GM13977 (cell line): Measurements from ENCODE around the gene IFTAP.
A peak's percentile ranks its signal among the peaks of the same experiment; 100 is the strongest.
"Not testable (repeated sequence)": the region's sequence is repeated elsewhere in the genome, so short reads cannot be mapped to it uniquely, and the experiment has no call there.

Experiments
- DNase-seq: peaks from one replicate; pipeline ENCODE4 v3.0.0; 2012; ENCODE audit warnings: low spot score
- in situ Hi-C: fragments of 300-500 bp; cut with MboI; formaldehyde crosslinking; loops from one replicate; pipeline ENCODE4 v1.12.0; 2022; ENCODE audit warnings: low sequenced_read_pairs, low pct_unique_long_range_greater_than_20kb, mixed read lengths, inconsistent platforms; ENCODE audit not compliant: unreplicated experiment
- TF ChIP-seq, protein P1 (sequence below): IDR thresholded peaks from 2 replicates; pipeline ENCODE4 v1.5.1; 2012; ENCODE audit warnings: mild to moderate bottlenecking, control low read depth; ENCODE audit not compliant: insufficient read depth; ENCODE audit errors: extremely low read depth, missing control alignments

Gene IFTAP

DNA sequence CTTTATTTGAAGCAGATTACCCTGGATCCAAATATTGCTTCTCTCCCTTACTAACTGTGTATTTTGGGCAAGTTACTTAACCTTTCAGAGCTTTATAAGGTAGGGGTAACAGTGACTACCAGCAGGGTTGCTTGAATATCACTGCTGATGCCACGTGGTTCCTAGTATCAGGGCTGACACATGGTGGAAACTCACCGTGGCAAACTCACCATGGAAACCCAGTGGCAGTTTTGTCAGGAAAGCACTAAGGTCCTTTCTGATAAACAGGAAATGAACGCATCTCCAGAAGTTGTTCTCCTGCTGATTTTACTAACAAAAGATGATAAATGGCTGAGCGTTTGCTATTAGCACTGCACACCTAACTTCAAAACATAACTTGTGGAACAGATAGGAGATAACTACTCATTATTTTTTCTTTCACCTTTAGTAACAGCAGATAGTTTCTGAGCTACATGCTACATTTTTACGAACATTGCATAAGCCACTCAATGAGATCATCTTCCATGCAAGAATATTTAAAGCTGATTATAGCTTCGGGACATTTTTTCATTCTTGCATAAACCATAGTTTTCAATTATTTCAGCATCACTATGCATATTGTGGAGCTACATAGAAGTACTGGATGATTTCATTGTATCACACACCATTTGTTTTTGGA lies 63.4 kb downstream of the IFTAP start:
- DNase-seq, result no peak
- in situ Hi-C loops, result no loop called here
- TF ChIP-seq, protein P1, sequence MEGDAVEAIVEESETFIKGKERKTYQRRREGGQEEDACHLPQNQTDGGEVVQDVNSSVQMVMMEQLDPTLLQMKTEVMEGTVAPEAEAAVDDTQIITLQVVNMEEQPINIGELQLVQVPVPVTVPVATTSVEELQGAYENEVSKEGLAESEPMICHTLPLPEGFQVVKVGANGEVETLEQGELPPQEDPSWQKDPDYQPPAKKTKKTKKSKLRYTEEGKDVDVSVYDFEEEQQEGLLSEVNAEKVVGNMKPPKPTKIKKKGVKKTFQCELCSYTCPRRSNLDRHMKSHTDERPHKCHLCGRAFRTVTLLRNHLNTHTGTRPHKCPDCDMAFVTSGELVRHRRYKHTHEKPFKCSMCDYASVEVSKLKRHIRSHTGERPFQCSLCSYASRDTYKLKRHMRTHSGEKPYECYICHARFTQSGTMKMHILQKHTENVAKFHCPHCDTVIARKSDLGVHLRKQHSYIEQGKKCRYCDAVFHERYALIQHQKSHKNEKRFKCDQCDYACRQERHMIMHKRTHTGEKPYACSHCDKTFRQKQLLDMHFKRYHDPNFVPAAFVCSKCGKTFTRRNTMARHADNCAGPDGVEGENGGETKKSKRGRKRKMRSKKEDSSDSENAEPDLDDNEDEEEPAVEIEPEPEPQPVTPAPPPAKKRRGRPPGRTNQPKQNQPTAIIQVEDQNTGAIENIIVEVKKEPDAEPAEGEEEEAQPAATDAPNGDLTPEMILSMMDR, result no peak

DNA sequence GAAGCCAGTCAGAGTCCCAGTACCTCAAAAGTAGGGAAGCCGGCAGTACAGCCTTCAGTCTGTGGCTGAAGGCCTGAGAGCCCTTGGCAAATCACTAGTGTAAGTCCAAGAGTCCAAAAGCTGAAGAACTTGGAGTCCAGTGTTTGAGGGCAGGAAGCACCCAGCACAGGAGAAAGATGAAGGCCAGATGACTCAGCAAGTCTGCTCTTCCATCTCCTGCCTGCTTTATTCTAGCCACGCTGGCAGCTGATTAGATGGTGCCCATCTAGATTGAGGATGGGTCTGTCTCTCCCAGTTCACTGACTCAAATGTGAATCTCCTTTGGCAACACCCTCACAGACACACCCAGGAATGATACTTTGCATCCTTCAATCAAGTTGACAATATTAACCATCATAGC lies 67.1 kb downstream of the IFTAP start:
- in situ Hi-C loops, result not testable (repeated sequence)

DNA sequence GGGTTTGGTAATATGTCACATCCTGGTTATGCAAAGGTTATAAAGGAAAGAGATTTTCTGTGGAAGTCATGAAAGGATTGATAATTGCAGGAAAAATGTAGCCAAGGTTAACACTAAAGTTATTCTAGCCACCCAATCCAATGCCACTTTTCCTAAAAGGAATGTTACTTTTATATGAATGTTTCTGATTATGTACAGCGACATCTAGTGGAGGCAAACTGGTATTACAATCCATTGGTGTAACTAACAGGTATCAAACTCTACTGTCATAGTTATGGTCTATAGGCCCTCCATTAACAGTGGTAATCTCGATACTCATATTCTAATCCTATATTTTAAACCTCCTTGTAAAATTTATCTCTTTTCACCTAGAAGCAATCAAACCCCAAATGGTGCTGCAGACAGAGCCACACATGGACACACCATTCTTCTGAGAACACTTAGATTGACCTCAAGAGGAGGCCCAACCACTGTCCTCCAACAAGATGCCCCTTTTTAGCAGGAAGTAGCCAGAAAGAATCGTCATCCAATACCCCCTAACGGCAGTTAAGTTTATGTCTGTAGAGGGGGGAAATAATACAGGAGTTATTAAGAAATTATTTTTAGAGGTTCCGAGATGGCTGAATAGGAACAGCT lies 78.6 kb downstream of the IFTAP start:
- DNase-seq, result peak; percentile 28
- TF ChIP-seq, protein P1, result peak; percentile 55
- in situ Hi-C loops, result no loop called here

More for the DNA sequence above, 67.1 kb downstream of the IFTAP start:
- not testable (repeated sequence) for DNase-seq

DNA sequence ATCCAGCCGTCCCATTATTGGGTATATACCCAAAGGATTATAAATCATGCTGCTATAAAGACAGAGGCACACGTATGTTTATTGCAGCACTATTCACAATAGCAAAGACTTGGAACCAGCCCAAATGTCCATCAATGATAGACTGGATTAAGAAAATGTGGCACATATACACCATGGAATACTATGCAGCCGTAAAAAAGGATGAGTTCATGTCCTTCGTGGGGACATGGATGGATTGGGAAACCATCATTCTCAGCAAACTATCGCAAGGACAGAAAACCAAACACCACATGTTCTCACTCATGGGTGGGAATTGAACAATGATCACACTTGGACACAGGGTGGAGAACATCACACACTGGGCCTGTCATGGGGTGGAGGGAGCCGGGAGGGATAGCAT lies 85.2 kb downstream of the IFTAP start:
- in situ Hi-C loops, DNase-seq: not testable (repeated sequence)

DNA sequence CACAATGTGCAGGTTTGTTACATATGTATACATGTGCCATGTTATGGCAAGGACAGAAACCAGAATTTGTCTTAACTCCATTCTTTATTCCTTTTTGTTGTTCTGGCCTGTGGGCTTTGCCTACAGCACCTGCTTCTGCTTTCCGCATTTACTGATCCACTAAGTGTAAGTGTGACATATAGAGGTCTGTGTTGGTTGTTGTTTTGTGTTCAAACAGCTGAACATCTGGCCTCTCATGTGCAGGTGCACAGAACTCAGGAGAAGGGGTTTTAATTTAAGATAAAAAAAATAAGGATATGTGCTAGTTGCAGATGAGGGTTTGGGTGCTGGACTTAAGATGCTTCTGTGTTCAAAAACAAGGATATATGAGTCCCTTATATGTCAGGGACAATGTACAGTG lies 89.5 kb downstream of the IFTAP start:
- TF ChIP-seq, protein P1, result no peak
- in situ Hi-C loops, result no loop called here
- DNase-seq, result no peak

DNA sequence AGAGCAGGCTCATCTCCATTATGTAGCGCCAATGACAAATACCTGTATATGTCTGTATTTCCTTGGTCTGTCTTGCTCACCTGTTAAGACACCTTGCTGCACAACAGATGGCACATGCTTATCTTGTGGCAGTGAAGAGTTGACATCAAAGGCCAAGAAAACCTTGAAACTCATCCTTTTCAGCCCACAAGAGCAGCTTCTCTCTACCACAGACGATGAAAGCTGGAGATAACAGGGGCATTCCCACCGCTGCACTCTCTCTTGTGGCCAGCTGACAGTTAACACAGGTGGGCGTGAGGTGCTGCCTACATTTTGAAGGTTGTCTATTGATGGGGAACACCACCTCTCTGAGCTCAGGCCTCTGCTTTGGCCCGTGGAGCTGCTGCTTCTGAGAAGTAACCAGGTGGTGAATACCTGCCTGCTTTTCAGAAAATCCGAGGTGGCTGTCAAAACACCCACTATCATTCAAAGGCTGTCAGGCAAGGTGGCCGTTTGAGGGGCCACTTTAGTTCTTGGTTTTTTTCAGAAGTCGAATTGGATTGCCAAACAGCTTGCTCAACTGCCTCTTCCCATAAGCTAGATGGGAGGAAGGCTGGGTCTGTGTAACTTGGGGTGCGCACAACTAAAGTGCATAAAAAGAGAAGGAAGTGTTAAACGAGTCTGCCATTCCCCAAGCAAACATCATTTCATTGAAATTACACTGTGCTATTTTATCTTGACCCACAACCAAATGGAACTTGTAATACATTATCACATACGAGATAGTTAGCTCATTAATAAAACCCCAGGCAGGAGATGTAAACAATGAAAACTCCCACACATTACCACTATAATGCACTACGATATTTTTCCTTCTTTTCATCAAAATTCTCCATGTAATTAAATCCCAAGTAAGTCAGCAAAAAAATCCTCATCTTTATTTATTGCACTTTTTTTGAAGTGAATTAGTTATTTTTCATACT lies 90.8 kb downstream of the IFTAP start:
- TF ChIP-seq, protein P1, result no peak
- DNase-seq, result peak; percentile 23
- in situ Hi-C loops, result no loop called here

DNA sequence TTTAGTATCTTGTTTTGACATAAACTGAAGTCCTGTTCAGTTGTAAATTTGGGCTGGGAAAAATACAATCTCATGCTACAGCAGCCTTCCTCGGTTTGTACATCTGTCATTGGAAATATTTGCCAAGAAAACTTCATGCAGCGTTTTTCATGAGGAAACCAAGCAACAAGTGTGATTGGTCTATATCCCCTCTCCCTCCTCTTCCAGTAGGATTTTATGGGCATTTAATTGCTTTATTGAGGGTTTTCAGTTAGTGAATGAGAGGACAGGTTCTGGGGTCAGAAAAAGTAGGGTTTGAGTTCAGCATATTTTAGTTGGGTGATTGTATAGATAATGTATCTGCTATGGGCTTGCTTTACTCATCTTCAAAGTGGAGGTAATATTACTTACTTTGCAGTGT lies 93.8 kb downstream of the IFTAP start:
- TF ChIP-seq, protein P1, result no peak
- in situ Hi-C loops, result no loop called here
- no peak for DNase-seq
